Measurements from ENCODE around the gene NELFE.
"Not testable (repeated sequence)": the region's sequence is repeated elsewhere in the genome, so short reads cannot be mapped to it uniquely, and the experiment has no call there.

The NELFE gene

GRCh38 chr6:31911826-31912585 is 46.8 kb downstream of the NELFE start:
- H3K36me3 ChIP-seq = no peaks in the 10 kb centered on the region
- no peak for DNase-seq
- H3K27me3 ChIP-seq (ENCODE audit: insufficient read depth, low read depth, severe bottlenecking) = no peaks in the 10 kb centered on the region
- no peak overlapping the region for H3K27ac ChIP-seq
- no peaks in the 10 kb centered on the region for H3K9me3 ChIP-seq (ENCODE audit: severe bottlenecking)
- H3K4me3 ChIP-seq (ENCODE audit: low read depth, low read length) = no peak overlapping the region
- no peak for TF ChIP-seq CTCF (IDR thresholded peaks at IDR 0.05; ENCODE audit: low read depth, low read length)

DNA sequence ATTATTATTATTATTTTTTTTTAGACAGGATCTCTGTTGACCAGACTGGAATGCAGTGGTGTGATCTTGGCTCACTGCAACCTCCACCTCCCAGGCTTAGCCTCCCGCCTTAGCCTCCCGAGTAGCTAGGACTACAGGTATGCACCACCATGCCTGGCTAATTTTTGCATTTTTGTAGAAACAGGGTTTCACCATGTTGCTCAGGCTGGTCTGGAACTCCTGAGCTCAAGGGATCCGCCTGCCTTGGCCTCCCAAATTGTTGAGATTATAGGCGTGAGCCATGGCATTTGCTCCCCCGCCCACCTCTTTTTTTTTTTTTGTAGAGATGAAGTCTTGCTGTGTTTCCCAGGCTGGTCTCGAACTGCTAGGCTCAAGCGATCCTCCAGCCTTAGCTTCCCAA is 49.5 kb downstream of the NELFE start:
- H3K27ac ChIP-seq; H3K27me3 ChIP-seq (ENCODE audit: insufficient read depth, low read depth, severe bottlenecking); H3K4me3 ChIP-seq (ENCODE audit: low read depth, low read length); H3K36me3 ChIP-seq; H3K9me3 ChIP-seq (ENCODE audit: severe bottlenecking); DNase-seq: not testable (repeated sequence)

DNA sequence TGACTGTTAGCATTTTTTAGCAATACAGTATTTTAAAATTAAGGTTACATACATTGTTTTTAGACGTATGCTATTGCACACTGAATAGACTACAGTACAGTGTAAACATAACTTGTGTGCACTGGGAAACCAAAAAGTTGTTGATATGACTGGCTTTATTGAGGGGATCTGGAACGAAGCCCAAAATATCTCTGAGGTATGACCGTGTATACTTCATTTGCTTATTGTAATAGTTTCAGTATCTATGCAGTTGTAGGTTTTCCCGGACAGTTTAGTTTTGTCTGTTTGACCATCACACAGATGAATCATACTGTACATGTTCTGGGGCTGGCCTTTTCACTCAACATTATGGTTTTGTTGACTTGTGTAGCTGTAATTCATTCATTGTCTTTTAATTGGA is 50.0 kb downstream of the NELFE start:
- no peak overlapping the region for H3K27ac ChIP-seq

DNA sequence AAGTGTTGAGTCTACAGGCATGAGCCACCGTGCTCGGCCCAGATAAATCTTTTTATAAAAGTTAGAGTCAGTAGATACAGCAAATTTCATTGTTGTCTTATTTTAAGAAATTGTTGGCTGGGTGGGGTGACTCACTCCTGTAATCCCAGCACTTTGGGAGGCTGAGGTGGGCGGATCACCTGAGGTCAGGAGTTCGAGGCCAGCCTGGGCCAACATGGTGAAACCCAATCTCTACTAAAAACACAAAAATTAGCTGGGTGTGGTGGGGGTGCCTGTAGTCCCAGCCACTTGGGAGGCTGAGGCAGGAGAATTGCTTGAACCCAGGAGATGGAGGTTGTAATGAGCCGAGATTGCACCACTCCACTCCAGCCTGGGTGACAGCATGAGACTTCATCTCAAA is 50.5 kb downstream of the NELFE start:
- not testable (repeated sequence) for H3K27me3 ChIP-seq (ENCODE audit: insufficient read depth, low read depth, severe bottlenecking); H3K9me3 ChIP-seq (ENCODE audit: severe bottlenecking); H3K4me3 ChIP-seq (ENCODE audit: low read depth, low read length); H3K27ac ChIP-seq; H3K36me3 ChIP-seq; DNase-seq

More for the DNA sequence above, 50.0 kb downstream of the NELFE start:
- no peaks in the 10 kb centered on the region for H3K27me3 ChIP-seq (ENCODE audit: insufficient read depth, low read depth, severe bottlenecking)
- no peak for DNase-seq
- H3K4me3 ChIP-seq (ENCODE audit: low read depth, low read length) = no peak overlapping the region
- TF ChIP-seq CTCF (IDR thresholded peaks at IDR 0.05; ENCODE audit: low read depth, low read length) = no peak
- no peaks in the 10 kb centered on the region for H3K36me3 ChIP-seq
- no peaks in the 10 kb centered on the region for H3K9me3 ChIP-seq (ENCODE audit: severe bottlenecking)

- no peak overlapping the region for H3K27ac ChIP-seq
- no peak for TF ChIP-seq CTCF (IDR thresholded peaks at IDR 0.05; ENCODE audit: low read depth, low read length)
- no peaks in the 10 kb centered on the region for H3K27me3 ChIP-seq (ENCODE audit: insufficient read depth, low read depth, severe bottlenecking)
- H3K36me3 ChIP-seq = no peaks in the 10 kb centered on the region
- H3K4me3 ChIP-seq (ENCODE audit: low read depth, low read length) = no peak overlapping the region
- no peak for DNase-seq
- no peaks in the 10 kb centered on the region for H3K9me3 ChIP-seq (ENCODE audit: severe bottlenecking)
Measured at GRCh38 chr6:31907158-31907813, 51.5 kb downstream of the NELFE start.

GRCh38 chr6:31906727-31907126 is 52.0 kb downstream of the NELFE start:
- H3K27me3 ChIP-seq (ENCODE audit: insufficient read depth, low read depth, severe bottlenecking); H3K9me3 ChIP-seq (ENCODE audit: severe bottlenecking); H3K4me3 ChIP-seq (ENCODE audit: low read depth, low read length); DNase-seq; H3K36me3 ChIP-seq; H3K27ac ChIP-seq: not testable (repeated sequence)

GRCh38 chr6:31906122-31906521 is 52.6 kb downstream of the NELFE start:
- H3K4me3 ChIP-seq (ENCODE audit: low read depth, low read length) = no peak overlapping the region
- TF ChIP-seq CTCF (IDR thresholded peaks at IDR 0.05; ENCODE audit: low read depth, low read length) = no peak
- no peak for DNase-seq
- H3K36me3 ChIP-seq = no peaks in the 10 kb centered on the region
- H3K9me3 ChIP-seq (ENCODE audit: severe bottlenecking) = no peaks in the 10 kb centered on the region
- H3K27ac ChIP-seq = no peak overlapping the region
- H3K27me3 ChIP-seq (ENCODE audit: insufficient read depth, low read depth, severe bottlenecking) = no peaks in the 10 kb centered on the region

Measured in WERI-Rb-1 (cell line).